ENCODE results near the gene NRG4.
A peak's percentile ranks its signal among the peaks of the same experiment; 100 is the strongest.
"Not testable (repeated sequence)": the region's sequence is repeated elsewhere in the genome, so short reads cannot be mapped to it uniquely, and the experiment has no call there.

Gene NRG4

GRCh38 chr15:75921732-75922703 is 90.2 kb downstream of the NRG4 start:
- peak; percentile 32 for TF ChIP-seq CTCF (IDR thresholded peaks at IDR 0.05; ENCODE audit: insufficient read depth, low read length, poor library complexity, severe bottlenecking)
- no peak for DNase-seq (ENCODE audit: extremely low read depth, insufficient read length)
- H3K4me3 ChIP-seq (replicated peaks; ENCODE audit: low read depth, low read length): no peak overlapping the region
- peaks cover 14% of the 10 kb centered on the region for H3K36me3 ChIP-seq (ENCODE audit: control insufficient read depth, insufficient read depth, low read length)
- no peaks in the 10 kb centered on the region for H3K27me3 ChIP-seq (replicated peaks; ENCODE audit: control insufficient read depth, insufficient read depth, low read length)

GRCh38 chr15:75920079-75920478 is 92.1 kb downstream of the NRG4 start:
- no peak for DNase-seq (ENCODE audit: extremely low read depth, insufficient read length)
- TF ChIP-seq CTCF (IDR thresholded peaks at IDR 0.05; ENCODE audit: insufficient read depth, low read length, poor library complexity, severe bottlenecking): no peak
- no peak overlapping the region for H3K4me3 ChIP-seq (replicated peaks; ENCODE audit: low read depth, low read length)
- peaks cover 15% of the 10 kb centered on the region for H3K36me3 ChIP-seq (ENCODE audit: control insufficient read depth, insufficient read depth, low read length)
- H3K27me3 ChIP-seq (replicated peaks; ENCODE audit: control insufficient read depth, insufficient read depth, low read length): no peaks in the 10 kb centered on the region

GRCh38 chr15:75918135-75918534 is 94.1 kb downstream of the NRG4 start:
- Histone ChIP-seq H3K4me3 (replicated peaks; ENCODE audit: low read depth, low read length) (no peak overlapping the region), H3K27me3 (replicated peaks; ENCODE audit: control insufficient read depth, insufficient read depth, low read length) (no peaks in the 10 kb centered on the region), H3K36me3 (ENCODE audit: control insufficient read depth, insufficient read depth, low read length) (peaks cover 15% of the 10 kb centered on the region)
- no peak for TF ChIP-seq CTCF (IDR thresholded peaks at IDR 0.05; ENCODE audit: insufficient read depth, low read length, poor library complexity, severe bottlenecking)
- DNase-seq (ENCODE audit: extremely low read depth, insufficient read length): no peak

- H3K36me3 ChIP-seq (ENCODE audit: control insufficient read depth, insufficient read depth, low read length): peaks cover 9% of the 10 kb centered on the region
- H3K27me3 ChIP-seq (replicated peaks; ENCODE audit: control insufficient read depth, insufficient read depth, low read length): no peaks in the 10 kb centered on the region
- no peak for DNase-seq (ENCODE audit: extremely low read depth, insufficient read length)
- H3K4me3 ChIP-seq (replicated peaks; ENCODE audit: low read depth, low read length): no peak overlapping the region
- TF ChIP-seq CTCF (IDR thresholded peaks at IDR 0.05; ENCODE audit: insufficient read depth, low read length, poor library complexity, severe bottlenecking): no peak
These were observed 95.2 kb downstream of the NRG4 start for GRCh38 chr15:75916978-75917377.

- H3K36me3 ChIP-seq (ENCODE audit: control insufficient read depth, insufficient read depth, low read length); DNase-seq (ENCODE audit: extremely low read depth, insufficient read length); H3K27me3 ChIP-seq (replicated peaks; ENCODE audit: control insufficient read depth, insufficient read depth, low read length); H3K4me3 ChIP-seq (replicated peaks; ENCODE audit: low read depth, low read length): not testable (repeated sequence)
These were observed 101.9 kb downstream of the NRG4 start for GRCh38 chr15:75910355-75910754.

- peak overlapping the region; percentile 43 for H3K4me3 ChIP-seq (replicated peaks; ENCODE audit: low read depth, low read length)
- no peak for DNase-seq (ENCODE audit: extremely low read depth, insufficient read length)
- no peak for TF ChIP-seq CTCF (IDR thresholded peaks at IDR 0.05; ENCODE audit: insufficient read depth, low read length, poor library complexity, severe bottlenecking)
- H3K27me3 ChIP-seq (replicated peaks; ENCODE audit: control insufficient read depth, insufficient read depth, low read length): no peaks in the 10 kb centered on the region
- H3K36me3 ChIP-seq (ENCODE audit: control insufficient read depth, insufficient read depth, low read length): no peaks in the 10 kb centered on the region
These were observed 107.0 kb downstream of the NRG4 start for GRCh38 chr15:75905231-75905630.
